HG03558 (cell line): ENCODE results near the gene RLN2.
"Not testable (repeated sequence)": the region's sequence is repeated elsewhere in the genome, so short reads cannot be mapped to it uniquely, and the experiment has no call there.

ENCODE experiments used
- ATAC-seq: cut with Tn5 transposase; IDR thresholded peaks from one replicate; pipeline ENCODE4 v1.9.1; 2021; ENCODE audit warnings: moderate number of reproducible peaks; ENCODE audit not compliant: unreplicated experiment; ENCODE audit errors: extremely low read depth

The RLN2 gene

GRCh38 chr9:5303840-5304795 lies at the start of gene RLN2:
Gene RLN2, minus strand, starts transcription at chr9:5304716. Its CDS starts 136 bp downstream, at chr9:5304580.
- ATAC-seq: peak; percentile 98

GRCh38 chr9:5354184-5354583 lies 49.7 kb upstream of the RLN2 start:
- ATAC-seq: no peak

- no peak for ATAC-seq
These were observed 48.2 kb upstream of the RLN2 start for GRCh38 chr9:5352637-5353248.

- peak; percentile 90 for ATAC-seq
These were observed 34.8 kb upstream of the RLN2 start, which contains the start of gene RLN1 for GRCh38 chr9:5338992-5339981. Gene RLN1, minus strand, starts transcription at chr9:5339876. Its CDS starts 130 bp downstream, at chr9:5339746.

GRCh38 chr9:5336688-5337087 lies 32.2 kb upstream of the RLN2 start:
- no peak for ATAC-seq

GRCh38 chr9:5331276-5331675 lies 26.8 kb upstream of the RLN2 start:
- not testable (repeated sequence) for ATAC-seq

GRCh38 chr9:5326893-5327548 lies 22.5 kb upstream of the RLN2 start:
- no peak for ATAC-seq

GRCh38 chr9:5326187-5326586 lies 21.7 kb upstream of the RLN2 start:
- ATAC-seq: no peak

- not testable (repeated sequence) for ATAC-seq
These were observed 17.1 kb upstream of the RLN2 start for GRCh38 chr9:5321601-5322000.

- ATAC-seq: no peak
These were observed 16.5 kb upstream of the RLN2 start for GRCh38 chr9:5321058-5321457.

GRCh38 chr9:5316406-5316805 lies 11.9 kb upstream of the RLN2 start:
- not testable (repeated sequence) for ATAC-seq

- no peak for ATAC-seq
These were observed 10.8 kb upstream of the RLN2 start for GRCh38 chr9:5315187-5315923.

- no peak for ATAC-seq
These were observed 6.3 kb upstream of the RLN2 start for GRCh38 chr9:5310851-5311250.

GRCh38 chr9:5305741-5306140 lies 1.2 kb upstream of the RLN2 start:
- ATAC-seq: no peak

- no peak for ATAC-seq
These were observed 3.0 kb downstream of the RLN2 start for GRCh38 chr9:5301544-5301943.

- ATAC-seq: no peak
These were observed 12.4 kb downstream of the RLN2 start for GRCh38 chr9:5292141-5292540.

- ATAC-seq: no peak
These were observed 15.9 kb downstream of the RLN2 start for GRCh38 chr9:5288591-5288990.

- ATAC-seq: no peak
These were observed 18.3 kb downstream of the RLN2 start for GRCh38 chr9:5286262-5286661.

GRCh38 chr9:5278486-5278885 lies 26.0 kb downstream of the RLN2 start:
- no peak for ATAC-seq
